ENCODE results near the gene VPS11. TPM values are rescaled to one million over a fixed set of nuclear protein-coding genes. Genes with fewer than 3 reads are reported as not detected.
"Not testable (repeated sequence)": the region's sequence is repeated elsewhere in the genome, so short reads cannot be mapped to it uniquely, and the experiment has no call there.

Gene VPS11
- total RNA-seq, 2 donors from 2014 or later, result 41.1 to 49.1 TPM

DNA sequence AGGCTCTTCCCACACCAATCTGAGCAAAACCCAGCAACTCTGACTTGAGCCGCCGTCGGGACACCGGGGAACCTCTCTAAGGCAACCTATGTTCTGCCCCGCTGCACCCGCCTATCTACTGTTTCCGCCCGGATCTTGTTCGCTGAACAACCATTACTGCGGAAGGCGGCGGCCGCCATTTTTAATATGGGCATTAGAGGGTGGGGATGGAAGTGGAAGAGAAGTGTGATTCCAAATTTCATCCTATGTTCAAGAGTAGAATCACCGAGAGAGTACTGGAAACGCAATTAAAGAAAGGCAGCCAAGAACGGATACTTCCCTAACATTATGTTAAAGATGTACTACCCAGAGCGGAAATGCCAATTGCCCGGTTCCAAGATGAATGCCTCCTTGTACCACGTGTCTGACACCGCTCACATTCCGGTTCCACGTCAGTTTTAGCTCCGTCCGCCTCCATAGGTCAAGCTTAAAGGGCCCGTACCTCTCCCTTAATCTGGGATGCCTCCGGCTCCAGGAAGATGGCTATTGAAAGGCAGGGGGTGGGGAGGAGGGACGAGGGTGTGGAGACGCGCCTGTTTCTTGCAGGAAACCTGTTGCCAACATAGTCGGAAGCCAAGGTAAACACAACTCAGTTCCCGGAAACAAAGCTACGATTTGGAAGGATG lies 34.3 kb downstream of the VPS11 start, which contains the start of gene DPAGT1:
TSS of gene DPAGT1 (minus strand) at position 95 of the 665 bp plus-strand sequence. CDS start 198 bp downstream, outside the sequence.
- H3K4me3 ChIP-seq, result peak within 1 kb of the TSS; percentile 54 to 72
- intact Hi-C loops (cut with DNase I), result loop anchor here (5.0 kb wide), 1 partner anchor 220 kb away; no protein-coding TSS in a partner anchor
- H3K4me1 ChIP-seq (replicated peaks), result no peaks in the 10 kb centered on the region
- H3K27ac ChIP-seq, result peak within 1 kb of the TSS; percentile 87 to 91
- WGBS, result under 1% methylated on average over 32 of the region's 32 CpGs
- DNase-seq (ENCODE audit: low spot score), result peak; percentile 93
- no peaks in the 10 kb centered on the region for H3K9me3 ChIP-seq
- TF ChIP-seq POLR2A (IDR thresholded peaks at IDR 0.05), result peak; percentile 26
- TF ChIP-seq, protein P1, sequence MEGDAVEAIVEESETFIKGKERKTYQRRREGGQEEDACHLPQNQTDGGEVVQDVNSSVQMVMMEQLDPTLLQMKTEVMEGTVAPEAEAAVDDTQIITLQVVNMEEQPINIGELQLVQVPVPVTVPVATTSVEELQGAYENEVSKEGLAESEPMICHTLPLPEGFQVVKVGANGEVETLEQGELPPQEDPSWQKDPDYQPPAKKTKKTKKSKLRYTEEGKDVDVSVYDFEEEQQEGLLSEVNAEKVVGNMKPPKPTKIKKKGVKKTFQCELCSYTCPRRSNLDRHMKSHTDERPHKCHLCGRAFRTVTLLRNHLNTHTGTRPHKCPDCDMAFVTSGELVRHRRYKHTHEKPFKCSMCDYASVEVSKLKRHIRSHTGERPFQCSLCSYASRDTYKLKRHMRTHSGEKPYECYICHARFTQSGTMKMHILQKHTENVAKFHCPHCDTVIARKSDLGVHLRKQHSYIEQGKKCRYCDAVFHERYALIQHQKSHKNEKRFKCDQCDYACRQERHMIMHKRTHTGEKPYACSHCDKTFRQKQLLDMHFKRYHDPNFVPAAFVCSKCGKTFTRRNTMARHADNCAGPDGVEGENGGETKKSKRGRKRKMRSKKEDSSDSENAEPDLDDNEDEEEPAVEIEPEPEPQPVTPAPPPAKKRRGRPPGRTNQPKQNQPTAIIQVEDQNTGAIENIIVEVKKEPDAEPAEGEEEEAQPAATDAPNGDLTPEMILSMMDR (IDR thresholded peaks at IDR 0.05), result no peak
- TF ChIP-seq POLR2AphosphoS5 (IDR thresholded peaks at IDR 0.05), result peak; percentile 85
- no peaks in the 10 kb centered on the region for H3K27me3 ChIP-seq (replicated peaks; ENCODE audit: insufficient read depth)
- H3K36me3 ChIP-seq, result peaks cover 0 to 7% of the 10 kb centered on the region in 2 donors

DNA sequence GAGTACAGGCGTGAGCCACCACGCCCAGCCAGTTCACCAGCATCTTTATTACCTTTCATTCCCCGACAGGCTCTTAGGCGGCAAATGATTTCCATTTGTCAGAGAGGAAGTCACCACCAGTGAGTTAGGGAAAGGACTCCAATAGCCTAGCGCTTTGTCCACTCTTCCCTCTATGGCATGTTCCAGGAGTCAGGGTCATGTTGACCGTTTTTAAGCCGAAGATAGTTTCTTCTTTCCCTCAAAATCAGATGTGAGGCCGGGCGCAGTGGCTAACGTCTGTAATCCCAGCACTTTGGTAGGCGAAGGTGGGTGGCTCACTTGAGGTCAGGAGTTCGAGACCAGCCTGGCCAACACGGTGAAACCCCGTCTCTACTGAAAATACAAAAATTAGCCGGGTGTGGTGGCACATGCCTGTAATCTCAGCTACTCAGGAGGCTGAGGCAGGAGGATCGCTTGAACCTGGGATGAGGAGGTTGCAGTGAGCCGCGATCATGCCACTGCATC lies 35.6 kb downstream of the VPS11 start:
- intact Hi-C loops (cut with DNase I), result loop anchor here (5.0 kb wide), 1 partner anchor 219 kb away; no protein-coding TSS in a partner anchor
- 86% methylated on average over 18 of the region's 18 CpGs for WGBS

DNA sequence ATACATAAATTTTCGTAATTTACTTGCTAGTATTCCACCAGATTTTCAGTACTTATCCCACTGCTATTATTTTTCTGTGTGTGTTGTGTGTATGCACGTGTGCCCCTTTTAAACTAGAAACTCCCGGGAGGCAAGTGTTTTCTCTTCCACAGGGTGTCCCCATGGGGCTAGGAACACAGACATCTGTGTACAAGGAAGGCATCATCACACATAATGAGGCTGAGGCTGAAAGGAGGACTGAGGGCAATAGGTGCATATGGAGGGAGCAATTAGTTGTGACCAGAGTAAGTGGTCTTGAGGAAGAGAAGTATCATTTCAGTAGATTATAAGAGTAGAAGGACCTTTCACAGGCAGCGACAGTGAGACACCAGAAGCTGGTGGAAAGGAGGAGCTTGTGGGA lies 36.2 kb downstream of the VPS11 start:
- no peak for TF ChIP-seq POLR2A (IDR thresholded peaks at IDR 0.05)
- TF ChIP-seq, protein P1 (IDR thresholded peaks at IDR 0.05), result no peak
- TF ChIP-seq POLR2AphosphoS5 (IDR thresholded peaks at IDR 0.05), result no peak
- no peak overlapping the region for H3K4me3 ChIP-seq
- intact Hi-C loops (cut with DNase I), result loop anchor here (5.0 kb wide), 1 partner anchor 219 kb away; no protein-coding TSS in a partner anchor
- H3K27me3 ChIP-seq (replicated peaks; ENCODE audit: insufficient read depth), result no peaks in the 10 kb centered on the region
- H3K36me3 ChIP-seq, result no peaks in the 10 kb centered on the region
- DNase-seq (ENCODE audit: low spot score), result no peak
- no peak overlapping the region for H3K27ac ChIP-seq
- 50% methylated on average over 4 of the region's 4 CpGs for WGBS
- no peaks in the 10 kb centered on the region for H3K4me1 ChIP-seq (replicated peaks)
- H3K9me3 ChIP-seq, result no peaks in the 10 kb centered on the region

More for the DNA sequence above, 35.6 kb downstream of the VPS11 start:
- H3K27ac ChIP-seq, result peak overlapping the region; percentile 87 to 91
- H3K36me3 ChIP-seq; H3K4me1 ChIP-seq (replicated peaks); H3K27me3 ChIP-seq (replicated peaks; ENCODE audit: insufficient read depth); H3K9me3 ChIP-seq; DNase-seq (ENCODE audit: low spot score): not testable (repeated sequence)
- peak overlapping the region in 1 of 2 donors; percentile 72 for H3K4me3 ChIP-seq

DNA sequence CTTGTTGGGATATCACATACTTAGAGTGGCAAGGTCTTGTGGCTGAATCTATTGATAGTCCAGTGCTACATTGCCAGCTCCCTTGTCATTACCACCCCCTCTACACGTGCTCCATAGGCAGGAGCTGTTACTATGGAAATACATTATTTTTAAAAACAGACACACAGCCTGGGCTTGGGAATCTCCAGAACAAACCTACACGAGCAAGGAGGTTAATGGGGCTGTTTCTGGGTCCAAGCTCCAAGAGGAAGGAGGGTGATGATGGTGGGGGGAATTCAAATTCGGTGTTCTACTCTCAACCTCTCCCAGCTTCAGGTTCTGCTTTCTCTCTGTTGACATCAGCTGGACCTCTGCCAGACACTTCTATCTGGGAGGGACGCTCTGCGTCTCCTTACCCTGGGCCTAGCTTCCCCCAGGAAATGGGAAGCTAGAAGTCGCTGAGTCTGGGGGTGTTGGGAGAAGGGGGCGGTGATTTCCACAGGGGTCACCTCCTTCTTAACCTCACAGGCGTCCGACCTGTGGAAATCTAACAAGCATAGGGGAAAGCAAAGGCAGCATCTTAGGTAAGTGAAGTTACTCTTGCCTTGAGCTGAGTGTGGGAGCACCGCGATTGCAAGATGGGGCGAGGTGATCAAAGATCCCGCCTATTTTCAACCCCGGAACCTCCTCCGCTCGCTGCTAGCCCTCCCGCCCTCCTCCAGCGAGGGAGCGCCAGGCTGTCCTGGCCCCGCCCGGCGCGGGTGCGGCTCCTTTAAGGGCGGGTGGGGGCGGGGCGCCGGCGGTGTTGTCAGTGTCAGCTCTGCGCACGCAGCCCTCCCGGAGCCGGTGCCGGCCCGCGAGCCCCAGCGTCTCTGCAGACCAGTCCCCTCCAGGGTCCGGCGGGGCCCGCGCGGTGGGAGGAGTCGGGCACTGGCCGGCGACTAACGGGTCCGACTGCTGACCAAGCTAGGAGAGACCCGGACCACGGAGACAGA lies 39.2 kb downstream of the VPS11 start, which contains the start of gene C2CD2L:
TSS of gene C2CD2L (plus strand) at position 781 of the 974 bp plus-strand sequence. CDS start 398 bp downstream, outside the sequence.
- WGBS, result 3% methylated on average over 22 of the region's 49 CpGs
- peaks cover 0 to 5% of the 10 kb centered on the region in 2 donors for H3K36me3 ChIP-seq
- peak; percentile 86 for DNase-seq (ENCODE audit: low spot score)
- no peaks in the 10 kb centered on the region for H3K4me1 ChIP-seq (replicated peaks)
- H3K27ac ChIP-seq, result peak within 1 kb of the TSS; percentile 56 to 65
- H3K27me3 ChIP-seq (replicated peaks; ENCODE audit: insufficient read depth), result no peaks in the 10 kb centered on the region
- no peaks in the 10 kb centered on the region for H3K9me3 ChIP-seq
- TF ChIP-seq POLR2AphosphoS5 (IDR thresholded peaks at IDR 0.05) (peak; percentile 79), POLR2A (IDR thresholded peaks at IDR 0.05) (peak; percentile 53)
- TF ChIP-seq, protein P1 (IDR thresholded peaks at IDR 0.05), result no peak
- peak within 1 kb of the TSS; percentile 88 to 93 for H3K4me3 ChIP-seq
- intact Hi-C loops (cut with DNase I), result no loop called here
